Thyroid gland (tissue), 4 donors: ENCODE results near the gene STKLD1.
"Not testable (repeated sequence)": the region's sequence is repeated elsewhere in the genome, so short reads cannot be mapped to it uniquely, and the experiment has no call there.

Experiments
- CTCF ChIP-seq, 6 experiments: fragments of 200-600 bp in 3 of 6; fragments of 450-650 bp in 3 of 6; sonication (generic) in 3 of 6; IDR thresholded peaks; one replicate each; pipeline ENCODE4 v1.5.1; 2016 to 2019; ENCODE audit warnings: antibody characterized with exemption in 6 of 6, mild to moderate bottlenecking in 2 of 6, inconsistent platforms in 1 of 6, moderate library complexity in 1 of 6
- POLR2A ChIP-seq, 2 donors: fragments of 450-650 bp; IDR thresholded peaks; one replicate each; pipeline ENCODE4 v1.6.1; 2017; ENCODE audit warnings: antibody characterized with exemption in 2 of 2, mild to moderate bottlenecking in 2 of 2, moderate library complexity in 1 of 2

DNA sequence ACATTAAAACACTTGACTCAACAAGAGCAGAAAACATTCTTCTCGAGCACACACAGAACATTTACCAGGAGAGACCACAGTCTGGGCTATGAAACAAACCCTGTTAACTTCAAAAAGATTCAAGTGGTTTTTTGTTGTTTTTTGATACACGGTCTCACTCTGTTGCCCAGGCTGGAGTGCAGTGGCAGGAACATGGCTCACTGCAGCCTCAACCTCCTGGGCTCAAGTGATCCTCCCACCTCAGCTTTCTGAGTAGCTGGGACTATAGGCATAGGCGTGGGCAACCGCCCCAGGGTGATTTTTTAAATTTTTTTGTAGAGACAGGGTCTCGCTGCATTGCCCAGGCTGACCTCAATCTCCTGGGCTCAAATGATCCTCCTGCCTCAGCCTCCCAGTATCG lies 49.1 kb upstream of the STKLD1 start:
- not testable (repeated sequence) for TF ChIP-seq CTCF, POLR2A (IDR thresholded peaks at IDR 0.05)
